ENCODE results near the gene TXNRD2. TPM values are rescaled to one million over a fixed set of nuclear protein-coding genes. Genes with fewer than 3 reads are reported as not detected.
A peak's percentile ranks its signal among the peaks of the same experiment; 100 is the strongest.

TXNRD2 gene
- total and polyA plus RNA-seq, 7 donors, result 13.7 to 35.1 (median 21.1) TPM

DNA sequence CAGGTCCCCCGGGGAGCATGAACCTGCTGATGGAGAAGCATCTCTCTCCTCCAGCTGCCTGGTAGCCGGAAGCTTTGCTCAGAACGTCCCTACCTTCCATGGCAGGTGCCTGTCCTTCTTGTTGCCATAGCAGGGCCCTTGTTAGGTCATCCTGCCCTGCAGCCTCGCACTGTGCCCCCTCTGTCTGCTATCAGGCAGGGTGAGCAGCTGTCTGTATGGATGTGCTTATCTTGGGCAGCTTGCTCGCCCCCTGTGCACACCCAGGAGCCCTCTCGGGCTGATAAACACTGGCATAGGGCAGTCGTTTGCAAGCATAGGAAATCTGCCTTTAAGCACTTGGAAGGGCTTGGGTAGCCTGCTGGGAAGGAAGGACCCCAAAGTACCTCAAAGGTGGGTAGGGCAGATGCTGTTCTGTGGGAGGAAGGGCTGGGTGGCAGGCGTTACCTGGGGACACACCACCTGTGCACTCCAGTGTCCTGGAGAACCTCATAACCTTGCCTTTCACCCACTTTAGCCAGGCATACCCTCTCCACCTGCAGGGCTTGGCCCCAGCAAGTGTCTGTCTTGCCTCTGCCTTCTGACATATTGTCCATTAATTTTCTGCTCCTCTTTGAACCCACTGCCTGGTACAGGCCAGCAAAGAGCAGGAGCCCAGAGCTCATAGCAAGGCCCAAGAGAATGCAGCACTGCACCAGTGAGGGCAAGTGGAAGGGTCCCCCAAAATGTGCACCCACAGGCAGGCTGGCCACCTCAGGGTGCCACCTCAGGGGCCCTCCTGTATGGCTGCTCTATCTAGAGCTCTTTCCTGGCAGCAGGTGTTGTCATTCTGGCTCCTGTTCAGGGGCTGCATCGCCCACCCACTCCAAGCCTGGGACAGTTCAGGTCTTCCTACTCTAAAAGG is 8.0 kb downstream of the TXNRD2 start:
- ATAC-seq (no peak), DNase-seq (no peak)
- Histone ChIP-seq H3K4me3 (no peak overlapping the region), H3K36me3 (ENCODE audit: insufficient read depth in 1 of 2, low read depth in 1 of 2) (peaks cover 0 to 26% of the 10 kb centered on the region in 2 donors), H3K27me3 (ENCODE audit: insufficient read depth in 3 of 3, low read length in 2 of 3) (no peaks in the 10 kb centered on the region), H3K9me3 (no peaks in the 10 kb centered on the region), H3K27ac (no peak overlapping the region), H3K4me1 (peaks cover 4% of the 10 kb centered on the region)
- intact Hi-C loops (cut with DNase I), result no loop called here
- no peak for TF ChIP-seq CTCF (IDR thresholded peaks at IDR 0.05)
- WGBS, 3 donors, result 86 to 90% (median 87%) methylated on average over 9 of the region's 9 CpGs

GRCh38 chr22:19932367-19933206 is 9.0 kb downstream of the TXNRD2 start:
- Histone ChIP-seq H3K27me3 (ENCODE audit: insufficient read depth in 3 of 3, low read length in 2 of 3) (no peaks in the 10 kb centered on the region), H3K4me3 (no peak overlapping the region), H3K4me1 (peaks cover 4% of the 10 kb centered on the region), H3K27ac (no peak overlapping the region), H3K9me3 (no peaks in the 10 kb centered on the region), H3K36me3 (ENCODE audit: insufficient read depth in 1 of 2, low read depth in 1 of 2) (peaks cover 0 to 20% of the 10 kb centered on the region in 2 donors)
- intact Hi-C loops (cut with DNase I), result no loop called here
- ATAC-seq, result peak; percentile 19 to 51 (median 44)
- WGBS, 3 donors, result 51 to 73% (median 63%) methylated on average over 12 of the region's 12 CpGs
- no peak for DNase-seq
- no peak for TF ChIP-seq CTCF (IDR thresholded peaks at IDR 0.05)

- Histone ChIP-seq H3K4me3 (no peak overlapping the region), H3K27me3 (ENCODE audit: insufficient read depth in 3 of 3, low read length in 2 of 3) (no peaks in the 10 kb centered on the region), H3K27ac (no peak overlapping the region), H3K9me3 (no peaks in the 10 kb centered on the region), H3K36me3 (ENCODE audit: insufficient read depth in 1 of 2, low read depth in 1 of 2) (peaks cover 0 to 13% of the 10 kb centered on the region in 2 donors), H3K4me1 (peaks cover 4% of the 10 kb centered on the region)
- no peak for DNase-seq
- intact Hi-C loops (cut with DNase I), result no loop called here
- no peak for ATAC-seq
- 95% methylated on average over 8 of the region's 8 CpGs for WGBS, 3 donors
- TF ChIP-seq CTCF (IDR thresholded peaks at IDR 0.05), result no peak
Measured at GRCh38 chr22:19931514-19931913, 10.1 kb downstream of the TXNRD2 start.

- Histone ChIP-seq H3K9me3 (no peaks in the 10 kb centered on the region), H3K4me3 (no peak overlapping the region), H3K27me3 (ENCODE audit: insufficient read depth in 3 of 3, low read length in 2 of 3) (no peaks in the 10 kb centered on the region), H3K4me1 (peaks cover 4% of the 10 kb centered on the region), H3K27ac (no peak overlapping the region), H3K36me3 (ENCODE audit: insufficient read depth in 1 of 2, low read depth in 1 of 2) (peaks cover 0 to 10% of the 10 kb centered on the region in 2 donors)
- ATAC-seq, result no peak
- TF ChIP-seq CTCF (IDR thresholded peaks at IDR 0.05), result no peak
- 90 to 92% (median 91%) methylated on average over 21 of the region's 21 CpGs for WGBS, 3 donors
- intact Hi-C loops (cut with DNase I), result no loop called here
- no peak for DNase-seq
Measured at GRCh38 chr22:19930551-19931486, 10.8 kb downstream of the TXNRD2 start.
